ENCODE results near the gene IL22RA1.

The IL22RA1 gene

GRCh38 chr1:24165500-24165899 lies 22.6 kb upstream of the IL22RA1 start:
- no peak for DNase-seq

DNA sequence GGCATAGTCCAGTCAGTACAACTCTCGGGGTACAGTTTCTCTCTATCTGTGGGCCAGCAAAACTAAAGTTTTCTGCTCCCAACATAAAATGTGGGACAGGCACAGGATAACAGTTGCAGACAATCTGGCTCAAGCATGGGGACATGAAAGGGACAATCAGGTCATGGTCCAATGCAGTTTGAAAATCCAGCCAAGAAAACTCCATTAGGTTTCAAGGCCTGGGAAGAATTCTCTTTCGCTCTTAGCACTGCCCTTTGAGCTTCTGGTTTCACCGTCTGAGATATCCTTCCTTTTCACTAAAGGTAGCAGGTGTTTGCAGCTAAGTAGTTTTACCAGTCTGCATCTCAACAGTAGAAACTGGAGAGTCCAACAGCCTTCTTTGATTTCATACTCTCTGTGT lies 21.1 kb upstream of the IL22RA1 start:
- no peak for DNase-seq

GRCh38 chr1:24162201-24162600 lies 19.3 kb upstream of the IL22RA1 start:
- no peak for DNase-seq

- no peak for DNase-seq
These were observed 18.3 kb upstream of the IL22RA1 start for GRCh38 chr1:24161270-24161669.

DNA sequence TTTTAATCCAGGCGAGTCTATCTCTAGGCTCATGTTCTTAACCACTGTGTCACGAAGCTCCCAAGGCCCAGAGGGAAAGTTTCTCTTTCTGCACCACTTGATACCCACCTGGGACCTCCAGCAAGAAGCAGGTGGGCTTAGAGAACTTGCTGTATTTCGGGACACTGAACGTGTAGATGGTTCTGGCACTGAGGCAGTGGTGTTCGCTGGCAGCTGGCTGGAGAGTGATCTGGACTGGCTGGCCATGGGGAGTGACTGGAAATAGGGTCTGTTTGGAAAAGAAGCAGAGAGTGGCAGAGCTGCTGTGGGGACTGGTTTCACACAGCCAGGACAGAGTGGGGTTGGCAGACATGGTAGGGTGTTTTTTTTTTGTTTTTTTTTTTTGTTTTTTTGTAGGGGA lies 16.4 kb upstream of the IL22RA1 start:
- DNase-seq = no peak

DNA sequence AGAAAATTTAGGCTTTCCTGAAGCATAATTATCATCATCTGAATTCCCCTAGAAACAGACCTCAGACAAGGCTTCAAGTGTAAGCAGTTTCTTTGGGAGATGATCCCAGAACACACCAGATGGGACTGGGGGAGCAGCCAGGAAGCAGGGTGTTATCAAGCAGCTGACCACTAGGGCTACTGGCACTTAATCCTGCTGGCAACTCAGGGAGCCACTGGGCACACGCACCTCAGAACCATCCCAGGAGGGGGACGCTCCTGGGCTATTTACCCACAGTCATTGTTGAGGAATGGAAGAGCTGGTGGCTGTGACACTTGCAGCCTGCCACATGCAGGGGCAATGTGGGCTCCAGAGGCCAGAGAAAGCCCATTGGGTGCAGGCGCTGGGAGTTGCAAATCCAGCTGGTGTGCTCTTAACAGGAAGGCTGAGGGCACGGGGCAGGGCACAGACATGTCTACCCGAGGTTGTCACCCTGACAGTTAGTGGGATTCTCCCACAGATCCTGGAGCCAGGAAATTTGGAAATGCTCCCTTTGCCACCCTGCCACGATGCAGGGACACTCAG lies 15.1 kb upstream of the IL22RA1 start:
- DNase-seq = no peak

DNA sequence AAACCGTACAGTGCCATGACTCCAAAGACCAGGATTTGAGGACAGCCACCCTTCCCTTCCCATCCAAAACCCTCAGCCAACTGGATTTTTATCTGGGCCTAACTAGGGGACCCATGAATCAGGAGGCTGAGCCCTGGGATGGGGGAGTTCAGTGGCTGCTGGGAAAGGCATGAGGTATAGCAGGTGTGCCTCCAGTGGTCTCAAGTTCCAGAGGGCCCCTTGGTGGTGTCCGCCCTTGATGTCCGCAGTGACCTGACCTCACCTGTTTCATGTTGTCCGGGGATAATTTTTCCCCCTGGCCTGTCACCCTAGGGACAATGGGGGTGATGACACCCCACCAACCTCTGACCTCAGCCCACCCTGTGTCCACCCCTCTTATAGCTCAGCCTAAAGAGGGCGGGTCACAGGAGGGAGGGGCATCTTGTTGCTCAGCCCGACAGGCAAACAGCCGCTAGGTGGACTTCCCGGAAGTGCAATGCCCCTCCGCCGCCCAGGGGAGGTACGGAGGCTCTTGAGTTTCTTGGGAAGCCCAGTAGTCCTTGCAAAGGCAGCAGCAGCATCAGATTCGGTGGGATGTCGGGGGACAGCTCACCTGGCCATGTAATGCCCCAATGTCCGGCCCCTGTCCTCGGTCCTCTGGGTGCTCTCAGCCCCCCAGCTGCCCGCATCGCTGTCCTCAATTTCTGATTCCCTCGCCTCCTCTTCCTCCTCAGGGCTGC lies 13.8 kb upstream of the IL22RA1 start:
- DNase-seq = no peak

DNA sequence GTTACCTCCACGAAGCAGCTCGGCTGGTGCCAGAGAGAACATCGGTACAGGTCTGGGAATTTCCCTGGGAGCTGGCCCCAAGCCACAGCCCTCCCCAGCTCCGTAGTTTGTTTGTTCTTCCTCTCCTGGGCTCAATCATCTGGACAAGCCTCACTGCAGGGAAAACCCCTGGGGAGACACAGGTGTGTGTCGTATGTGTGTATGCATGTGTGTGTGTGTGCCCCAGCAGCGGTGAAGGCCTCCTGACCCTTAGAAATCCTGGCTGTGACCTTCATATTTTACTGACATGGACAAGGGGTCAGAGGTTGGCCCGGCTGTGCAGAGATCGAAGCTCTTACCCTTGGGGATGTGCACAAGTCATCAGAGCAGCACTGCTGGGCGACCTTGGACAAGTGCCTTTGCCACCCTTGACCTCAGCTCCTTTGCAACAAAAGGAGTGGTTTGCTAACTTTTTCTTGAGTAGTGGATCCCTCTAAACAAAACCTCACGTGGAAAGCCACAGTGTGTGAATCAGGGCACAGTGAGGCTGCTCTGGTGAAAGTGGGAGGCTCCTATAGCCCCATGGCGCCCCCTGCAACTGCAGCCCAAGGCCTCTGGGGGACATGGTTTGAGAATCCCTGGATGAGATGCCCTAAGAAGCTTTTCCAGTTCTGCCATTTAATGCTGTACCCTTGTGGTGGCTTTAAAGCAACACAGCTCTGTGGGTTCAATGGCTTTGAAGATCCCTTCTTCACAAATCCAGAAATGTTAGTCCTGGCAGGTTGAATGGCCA lies 12.3 kb upstream of the IL22RA1 start:
- no peak for DNase-seq

DNA sequence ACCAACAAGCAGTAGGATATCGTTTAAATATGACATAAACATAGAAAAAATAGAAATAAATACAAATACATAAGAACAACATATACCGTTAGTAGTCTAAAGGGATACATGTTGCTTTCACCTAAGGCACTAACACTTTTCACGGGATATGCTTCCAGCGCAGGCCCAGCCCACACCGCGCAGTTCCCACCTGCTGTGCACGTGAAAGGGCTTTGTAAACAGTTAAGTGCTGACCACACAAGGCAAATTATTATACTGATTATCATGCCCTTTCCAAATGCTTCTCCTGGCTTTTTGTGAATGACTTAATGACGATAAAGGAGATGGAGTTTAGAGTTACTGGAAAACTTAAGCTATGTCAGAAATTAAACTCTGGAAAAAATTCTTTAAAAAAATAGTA lies 11.3 kb upstream of the IL22RA1 start:
- no peak for DNase-seq

GRCh38 chr1:24152631-24153494 lies 9.9 kb upstream of the IL22RA1 start:
- DNase-seq = no peak

DNA sequence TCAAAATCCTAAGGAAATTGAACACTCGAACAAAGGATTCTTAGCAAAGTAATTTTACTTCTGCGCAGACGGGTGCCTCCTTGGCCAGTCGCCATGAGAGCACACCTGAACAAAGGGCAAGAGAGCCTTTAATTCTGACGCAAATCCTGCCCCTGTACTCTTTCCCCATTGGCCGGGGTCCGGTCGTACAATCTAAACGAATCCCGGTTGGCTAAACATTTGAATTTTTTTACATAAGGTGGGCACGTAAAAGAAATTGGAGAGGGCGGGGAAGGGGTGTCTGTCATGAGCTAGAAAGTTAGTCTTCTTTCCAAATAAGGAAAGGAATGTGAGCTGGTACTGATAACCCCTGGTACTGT lies 8.2 kb upstream of the IL22RA1 start:
- DNase-seq = no peak

- DNase-seq = peak; percentile 90
These were observed 7.6 kb upstream of the IL22RA1 start for GRCh38 chr1:24150234-24151174.

- no peak for DNase-seq
These were observed 6.9 kb upstream of the IL22RA1 start for GRCh38 chr1:24149866-24150233.

DNA sequence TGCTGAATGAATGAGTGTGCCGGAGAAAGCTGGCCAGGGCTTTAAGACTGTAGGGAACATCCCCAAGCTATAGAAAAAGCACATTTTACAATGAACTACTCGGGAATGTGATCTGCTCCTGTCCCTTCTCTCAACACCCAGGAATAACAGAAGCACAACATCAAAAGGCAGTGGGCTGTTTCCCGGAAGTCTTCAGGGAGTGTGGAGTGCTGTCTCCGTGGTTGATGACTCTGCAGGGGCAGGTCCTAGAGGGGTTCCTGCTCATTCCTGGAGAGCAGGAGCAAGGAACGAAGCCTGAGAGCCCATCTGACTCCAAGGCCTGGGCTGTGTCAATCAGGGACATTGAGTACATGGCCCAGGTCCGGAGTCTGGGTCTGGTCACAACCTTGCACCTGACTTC lies 4.9 kb upstream of the IL22RA1 start:
- DNase-seq = no peak

GRCh38 chr1:24147194-24147593 lies 4.3 kb upstream of the IL22RA1 start:
- no peak for DNase-seq

- DNase-seq = no peak
These were observed 1.5 kb downstream of the IL22RA1 start for GRCh38 chr1:24141311-24141997.

DNA sequence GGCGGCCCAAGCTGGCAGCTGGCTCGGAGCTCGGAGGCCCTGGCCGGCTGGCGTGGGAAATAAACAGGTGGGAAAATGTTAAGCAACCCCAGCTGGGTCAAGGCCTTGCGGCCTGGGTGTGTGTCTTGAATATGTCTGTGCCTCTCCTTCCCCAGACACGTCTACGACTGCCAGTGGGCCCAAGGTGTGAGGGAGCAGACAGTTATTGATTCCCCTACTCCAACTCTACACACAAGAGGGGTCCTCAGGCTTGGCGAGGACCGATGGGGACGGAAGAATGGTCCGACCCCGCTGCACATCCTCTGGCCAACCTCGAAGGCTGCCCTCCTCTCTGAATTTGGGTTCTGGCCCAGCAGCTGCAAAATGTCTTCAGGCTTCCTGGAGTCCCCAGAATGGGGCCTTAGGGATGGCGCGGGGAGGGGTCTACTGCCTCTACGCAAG lies 2.2 kb downstream of the IL22RA1 start:
- no peak for DNase-seq

DNA sequence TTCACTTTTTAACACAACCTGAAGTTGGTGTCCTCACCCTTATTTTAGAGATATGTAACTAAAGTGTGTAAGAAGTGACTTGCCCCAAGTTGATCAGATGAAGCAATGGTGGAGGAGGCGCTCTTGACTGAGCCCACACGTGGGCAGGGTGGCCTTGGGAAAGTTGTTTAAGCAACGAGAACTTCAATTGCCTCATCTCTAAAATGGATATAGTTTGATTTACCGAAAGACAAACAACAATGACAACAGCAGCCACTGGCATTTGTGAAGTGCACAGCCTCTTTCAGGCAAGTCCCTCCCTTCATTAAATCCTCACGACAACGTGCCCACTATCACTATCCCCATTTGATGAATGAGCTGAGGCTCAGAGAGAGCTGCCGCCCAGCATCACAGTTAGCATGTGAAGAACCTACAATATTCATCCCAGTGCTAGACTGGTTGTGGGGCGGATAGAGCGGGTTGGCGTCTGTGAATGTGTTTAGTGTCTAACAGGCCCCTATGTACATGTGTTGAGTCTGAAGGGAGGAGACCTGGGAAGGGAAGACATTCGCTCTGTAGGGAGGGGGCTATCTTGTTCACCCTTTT lies 3.0 kb downstream of the IL22RA1 start:
- DNase-seq = no peak

DNA sequence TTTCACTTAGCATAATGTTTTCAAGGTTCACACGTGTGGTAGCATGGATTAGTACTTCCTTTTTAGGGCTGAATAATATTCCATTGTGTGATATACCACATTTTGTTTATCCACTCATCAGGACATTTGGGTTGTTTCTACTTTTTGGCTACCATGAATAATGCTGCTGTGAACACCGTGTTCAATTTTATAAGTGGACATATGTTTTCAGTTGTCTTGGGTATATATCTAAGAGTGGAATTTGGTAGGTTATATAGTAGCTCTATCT lies 3.8 kb downstream of the IL22RA1 start:
- no peak for DNase-seq

- DNase-seq = no peak
These were observed 4.3 kb downstream of the IL22RA1 start for GRCh38 chr1:24138476-24139221.

All from right forelimb (tissue), 1 donor.